GM21423 (cell line): ENCODE data around the gene SSC5D.
A peak's percentile ranks its signal among the peaks of the same experiment; 100 is the strongest.

Source experiments
- ATAC-seq: cut with Tn5 transposase; IDR thresholded peaks from one replicate; pipeline ENCODE4 v1.9.1; 2021; ENCODE audit warnings: mild to moderate bottlenecking, moderate library complexity; ENCODE audit not compliant: unreplicated experiment

The SSC5D gene

DNA sequence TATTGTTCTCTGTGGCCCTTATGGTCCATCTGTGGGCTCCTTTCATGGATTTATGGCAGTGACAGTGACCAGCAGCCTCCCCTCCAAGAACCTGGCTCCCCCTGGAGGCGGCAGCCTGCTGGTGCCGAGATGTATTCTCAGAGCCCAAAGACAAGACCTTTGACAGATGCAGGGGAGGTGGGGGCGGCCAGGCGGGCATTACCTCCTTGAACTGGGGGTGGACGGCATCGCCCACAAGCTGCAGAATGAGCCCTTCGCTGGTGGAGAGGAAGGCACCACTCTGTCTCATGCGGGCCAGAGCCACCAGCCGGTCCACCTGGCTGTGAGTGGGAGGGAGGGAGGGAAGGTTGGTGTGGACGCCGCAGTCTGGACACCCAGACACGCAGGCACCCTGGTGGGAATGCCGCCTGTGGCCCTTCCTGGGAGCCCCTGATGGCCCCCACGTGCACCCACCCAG is 33.4 kb upstream of the SSC5D start:
- no peak for ATAC-seq

DNA sequence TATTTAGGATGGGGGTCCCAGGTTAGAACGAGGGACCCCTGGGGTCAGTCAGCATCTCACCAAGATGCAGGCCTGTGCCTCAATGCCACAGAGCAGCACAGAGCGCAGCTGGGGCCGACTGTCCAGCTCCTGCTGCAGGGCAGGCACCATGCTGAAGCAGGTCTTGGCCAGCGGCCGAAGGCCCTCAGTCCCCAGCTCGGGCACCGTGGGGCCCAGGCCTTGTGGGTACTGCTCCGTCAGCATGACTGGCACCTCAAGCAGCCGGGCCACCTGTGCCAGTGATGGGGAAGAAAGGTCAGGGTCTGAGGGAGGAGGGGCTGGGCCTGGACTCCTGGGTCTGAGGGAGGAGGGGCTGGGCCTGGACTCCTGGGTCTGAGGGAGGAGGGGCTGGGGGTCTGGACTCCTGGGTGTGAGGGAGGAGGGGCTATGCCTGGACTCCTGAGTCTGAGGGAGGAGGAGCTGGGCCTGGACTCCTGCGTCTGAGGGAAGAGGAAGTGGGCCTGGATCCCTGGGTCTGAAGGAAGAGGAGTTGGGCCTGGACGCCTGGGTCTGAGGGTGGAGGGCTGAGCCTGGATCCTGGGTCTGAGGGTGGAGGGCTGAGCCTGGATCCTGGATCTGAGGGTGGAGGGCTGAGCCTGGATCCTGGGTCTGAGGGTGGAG is 32.5 kb upstream of the SSC5D start:
- ATAC-seq, result no peak

DNA sequence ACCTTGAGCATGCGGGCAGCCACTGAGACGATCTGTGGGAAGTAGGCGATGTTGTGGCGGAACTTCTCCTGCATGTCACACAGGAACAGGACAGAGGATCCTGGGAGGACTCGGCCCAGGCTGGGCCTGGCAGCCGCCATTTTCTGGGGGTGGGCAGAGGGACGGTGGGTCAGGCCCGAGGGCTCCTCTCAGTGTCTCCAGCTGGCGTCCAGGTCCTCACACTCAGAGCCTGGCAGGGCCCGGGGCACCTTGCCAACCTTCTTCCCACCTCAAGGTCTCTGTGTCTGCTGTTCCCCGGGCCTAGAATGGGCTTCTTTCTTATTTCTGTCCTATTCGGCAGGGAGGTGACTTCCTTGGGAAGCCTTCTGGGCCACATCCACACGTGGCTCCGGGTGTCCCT is 31.9 kb upstream of the SSC5D start:
- ATAC-seq, result no peak

DNA sequence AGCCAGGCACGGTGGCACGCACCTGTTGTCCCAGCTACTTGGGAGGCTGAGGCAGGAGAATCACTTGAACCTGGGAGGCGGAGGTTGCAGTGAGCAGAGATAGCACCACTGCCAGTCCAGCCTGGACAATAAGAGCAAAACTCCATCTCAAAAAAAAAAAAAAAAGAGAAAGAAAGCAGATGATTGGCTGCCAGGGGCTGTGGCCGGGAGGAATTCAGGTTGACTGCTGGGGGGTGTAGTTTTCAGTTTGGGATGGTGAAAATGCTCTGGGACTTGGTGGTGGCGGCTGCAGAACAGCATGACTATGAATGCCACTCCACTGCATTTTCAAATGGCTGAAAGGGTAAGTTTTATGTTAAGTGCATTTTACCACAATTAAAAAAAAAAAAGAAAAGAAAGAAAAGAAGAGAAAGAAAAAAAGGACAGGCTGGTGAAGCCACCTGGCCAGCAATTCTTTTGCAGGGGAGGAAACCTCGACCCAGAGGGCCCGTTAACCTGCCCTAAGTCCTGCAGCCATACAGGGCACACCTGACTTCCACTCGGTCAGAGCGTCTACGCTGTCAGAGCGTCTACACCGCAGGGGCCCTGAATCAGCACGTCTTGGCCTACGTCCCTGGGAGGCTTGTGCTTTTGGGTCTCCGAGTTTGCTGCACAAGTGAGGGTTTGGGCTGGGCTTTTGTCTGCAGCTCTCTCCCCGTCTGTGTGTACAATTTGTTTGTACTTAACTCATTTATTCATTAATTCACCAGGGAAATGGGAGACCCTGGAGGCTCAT is 30.4 kb upstream of the SSC5D start:
- ATAC-seq, result no peak

DNA sequence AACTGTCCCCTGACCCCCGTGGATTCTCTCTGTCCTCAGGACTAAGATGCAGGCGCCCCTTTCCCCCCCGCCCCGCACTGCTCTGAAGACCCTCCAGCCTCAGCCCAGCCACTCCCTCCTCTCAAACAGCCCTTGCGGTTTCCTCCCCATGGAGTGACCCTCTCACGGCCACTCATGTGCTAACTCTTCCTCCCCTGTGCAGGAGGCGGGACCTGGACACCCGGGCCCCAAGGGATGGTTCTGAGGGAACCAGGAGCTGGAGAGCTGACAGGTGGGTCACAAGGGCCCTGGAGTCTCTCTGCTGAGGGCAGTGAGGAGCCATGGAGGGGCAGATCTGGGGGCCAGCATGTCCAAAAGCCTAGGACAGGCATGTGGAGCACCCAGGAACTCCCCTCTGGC is 28.7 kb upstream of the SSC5D start:
- ATAC-seq, result no peak

DNA sequence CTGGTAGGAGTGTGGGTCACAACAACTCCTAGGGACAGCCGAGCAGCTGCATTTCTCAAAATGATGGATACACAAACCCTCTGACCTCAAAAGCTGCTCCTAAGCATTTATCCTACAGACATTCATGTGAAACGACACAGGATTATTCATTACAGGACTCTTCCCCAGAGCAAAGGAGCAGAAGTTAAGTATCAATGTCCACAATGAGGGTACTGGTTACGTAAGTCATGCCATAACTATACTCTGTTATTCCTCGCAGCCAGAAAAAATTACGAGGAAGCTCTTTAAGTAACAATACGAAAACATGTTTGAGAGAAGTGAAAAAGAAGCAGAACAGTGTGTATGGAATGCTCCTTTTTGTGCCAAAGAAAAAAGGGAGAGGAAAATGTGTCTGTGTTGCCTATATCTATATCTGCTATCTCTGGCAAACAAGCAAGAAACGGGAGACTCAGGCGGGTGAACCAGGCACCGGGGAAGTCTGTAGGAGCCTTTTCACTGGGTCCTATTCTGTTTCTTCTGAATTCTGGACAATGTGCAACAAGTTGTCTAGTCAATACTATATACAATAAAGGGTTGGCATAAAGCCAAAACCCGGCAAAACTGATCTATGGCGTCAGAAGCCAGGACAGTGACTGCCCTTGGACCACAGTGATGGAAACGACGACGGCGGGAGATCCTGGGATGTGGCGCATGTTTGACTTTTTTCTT is 28.1 kb upstream of the SSC5D start:
- ATAC-seq, result no peak

DNA sequence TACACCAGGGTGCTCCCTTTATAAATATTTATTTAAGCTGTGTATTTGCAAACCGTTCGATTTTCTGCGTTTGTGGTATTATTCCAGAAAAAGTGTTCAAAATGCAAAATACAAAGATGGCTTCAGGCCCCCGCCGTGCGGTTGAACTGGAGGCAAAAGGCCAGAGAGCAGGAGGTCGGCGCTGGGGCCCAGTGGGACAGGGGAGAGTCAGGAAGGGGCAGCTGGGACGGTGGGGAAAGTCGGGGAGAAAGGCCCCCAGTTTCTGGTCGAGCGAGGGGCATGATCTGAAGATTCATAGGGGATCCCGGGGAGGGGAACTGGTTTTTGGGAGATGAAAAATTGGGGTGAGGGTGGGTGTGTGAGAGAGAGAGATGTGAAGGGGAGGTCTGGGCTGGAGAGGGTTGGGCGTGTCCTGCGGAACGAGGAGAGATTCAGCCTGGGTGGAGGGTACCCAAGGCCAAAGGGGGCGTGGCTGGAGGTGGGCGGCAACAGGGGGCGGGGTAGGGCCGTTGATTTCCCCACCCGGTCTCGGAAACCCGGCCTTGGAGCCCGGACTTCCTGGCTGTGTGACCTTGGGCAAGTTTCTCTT is 27.5 kb upstream of the SSC5D start:
- no peak for ATAC-seq

DNA sequence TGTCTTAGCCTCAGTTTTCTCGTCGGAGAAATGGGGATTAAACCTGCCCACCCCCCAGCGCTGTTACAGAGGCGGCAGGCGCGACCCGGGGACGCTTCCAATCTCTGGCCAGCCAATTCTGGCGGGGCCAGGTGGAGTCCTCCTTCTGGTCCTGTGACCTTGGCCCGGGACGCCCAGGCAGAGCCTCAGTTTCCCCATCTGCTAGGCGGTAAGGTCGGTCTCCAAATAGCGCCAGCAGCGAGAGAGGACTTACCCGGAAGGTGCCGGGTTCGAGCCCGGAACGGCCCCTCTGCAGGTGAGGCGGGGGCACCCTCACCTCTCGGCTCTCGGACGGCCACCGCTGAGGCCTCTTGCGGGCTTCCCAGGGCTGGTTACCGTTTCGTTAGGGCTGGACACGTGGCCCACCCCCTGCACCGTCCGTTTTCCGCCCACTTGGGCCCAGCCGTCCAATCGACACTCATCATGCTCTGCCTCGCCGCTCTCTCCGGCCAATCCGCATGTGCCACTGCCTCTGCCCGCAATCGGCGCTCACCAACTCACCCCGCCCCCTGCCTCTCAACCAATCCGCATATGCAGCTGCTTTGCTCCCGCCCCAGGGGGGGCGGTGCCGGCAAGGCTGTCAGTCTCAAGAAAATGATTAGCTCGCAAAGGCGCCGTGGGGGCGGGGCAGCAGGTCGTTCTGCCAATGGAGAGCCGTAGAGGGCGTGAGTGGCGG is 26.8 kb upstream of the SSC5D start, which contains the start of gene ISOC2:
Gene ISOC2, minus strand, starts transcription at position 384 of the 715 bp plus-strand sequence. CDS start 5,156 bp downstream, outside the sequence.
- peak; percentile 92 for ATAC-seq

DNA sequence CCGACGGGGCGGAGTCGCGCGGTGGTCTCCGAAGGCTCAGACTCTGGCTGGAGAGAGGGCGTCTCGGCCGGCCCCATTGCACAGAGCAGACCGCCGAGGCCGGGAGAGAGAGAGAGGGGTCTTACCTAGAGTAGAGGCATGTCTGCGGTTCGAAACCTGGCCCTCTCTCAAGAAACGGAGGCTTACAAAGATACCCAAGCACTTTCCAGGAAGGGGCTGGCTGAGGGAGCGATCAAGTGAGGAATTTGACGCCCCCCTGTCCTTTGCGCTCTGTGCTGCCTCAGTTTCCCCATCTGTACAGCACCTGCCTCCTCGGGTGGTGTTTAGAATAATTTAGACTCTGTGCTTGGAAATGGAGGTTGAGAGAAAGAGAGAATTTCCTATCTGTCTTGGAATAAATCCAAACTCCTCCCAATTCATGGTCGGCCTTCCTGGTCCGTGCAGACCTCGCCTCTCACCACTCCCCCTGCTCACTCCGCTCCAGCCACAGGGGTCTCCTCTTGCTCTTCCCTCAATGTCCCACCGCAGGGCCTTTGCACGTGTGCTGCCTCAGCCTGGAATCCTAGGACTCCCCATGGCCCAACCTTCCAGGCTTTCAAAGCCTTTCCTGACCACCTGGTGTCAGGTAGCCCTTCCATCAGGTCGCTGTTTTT is 26.1 kb upstream of the SSC5D start:
- no peak for ATAC-seq

DNA sequence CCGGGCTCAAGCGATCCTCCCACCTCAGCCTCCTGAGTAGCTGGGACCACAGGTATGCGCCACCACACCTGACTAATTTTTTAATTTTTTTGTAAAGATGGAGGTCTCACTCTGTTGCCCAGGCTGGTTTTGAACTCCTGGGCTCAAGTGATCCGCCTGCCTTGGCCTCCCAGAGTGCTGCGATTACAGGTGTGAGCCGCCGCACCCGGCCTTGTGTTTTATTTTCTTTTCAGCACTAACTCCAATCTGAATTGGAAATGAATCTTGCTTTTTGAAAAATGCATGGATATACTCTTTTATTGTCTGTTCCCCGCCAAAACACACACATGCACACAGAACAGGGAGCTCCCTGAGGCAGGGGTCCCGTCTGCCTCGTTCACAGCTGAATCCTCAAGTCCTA is 25.5 kb upstream of the SSC5D start:
- ATAC-seq, result no peak

DNA sequence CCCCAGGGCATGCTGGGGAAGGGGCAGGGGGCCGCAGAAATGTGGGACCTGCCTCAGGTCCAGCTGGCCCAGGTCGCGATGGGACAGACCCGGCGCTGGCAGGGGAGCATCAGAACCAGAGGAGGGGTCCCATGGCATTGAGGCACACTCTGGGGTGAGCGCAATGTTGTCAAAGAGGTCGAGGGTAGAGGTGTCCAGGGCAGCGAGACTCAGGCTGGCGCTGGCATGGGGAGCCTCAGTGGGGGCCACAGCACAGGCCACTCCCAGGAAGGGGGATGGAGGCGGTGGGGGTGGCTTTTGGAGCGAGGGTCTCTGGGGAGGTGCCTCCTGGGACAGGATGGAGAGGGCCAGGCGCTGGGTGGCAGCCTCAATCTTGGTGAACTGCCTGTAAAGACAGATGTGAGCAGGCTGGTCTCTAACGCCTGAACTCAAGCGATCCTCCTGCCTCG is 24.6 kb upstream of the SSC5D start:
- ATAC-seq, result no peak

DNA sequence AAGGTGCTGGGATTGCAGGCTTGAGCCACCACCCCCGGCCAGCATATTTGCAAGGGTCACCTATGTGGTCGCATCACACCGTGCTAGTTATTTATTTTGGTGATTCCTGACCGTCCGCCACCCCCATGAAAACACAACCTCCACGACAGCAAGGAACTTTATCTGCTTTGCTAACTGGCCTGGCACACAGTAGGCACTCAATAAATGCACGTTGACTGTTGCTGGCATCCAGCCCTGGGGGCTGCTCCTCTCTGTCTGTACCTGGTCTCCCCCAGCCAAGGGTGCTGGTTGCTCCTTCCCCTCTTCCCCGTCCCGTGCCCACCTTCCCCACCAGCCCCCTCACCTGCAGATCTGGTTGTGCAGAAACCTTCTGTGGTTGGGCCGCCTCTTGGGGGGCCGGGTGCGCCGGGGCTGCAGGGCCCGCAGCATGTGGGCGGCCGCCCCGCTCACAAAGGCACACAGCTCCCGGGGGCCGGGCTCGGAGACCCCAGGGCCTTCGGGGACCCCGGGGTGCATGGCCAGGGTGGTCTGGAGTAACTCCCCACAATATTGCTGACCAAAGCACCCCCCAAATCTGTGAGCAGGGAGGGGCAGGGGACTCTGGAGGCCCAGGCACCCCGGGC is 24.1 kb upstream of the SSC5D start:
- no peak for ATAC-seq

DNA sequence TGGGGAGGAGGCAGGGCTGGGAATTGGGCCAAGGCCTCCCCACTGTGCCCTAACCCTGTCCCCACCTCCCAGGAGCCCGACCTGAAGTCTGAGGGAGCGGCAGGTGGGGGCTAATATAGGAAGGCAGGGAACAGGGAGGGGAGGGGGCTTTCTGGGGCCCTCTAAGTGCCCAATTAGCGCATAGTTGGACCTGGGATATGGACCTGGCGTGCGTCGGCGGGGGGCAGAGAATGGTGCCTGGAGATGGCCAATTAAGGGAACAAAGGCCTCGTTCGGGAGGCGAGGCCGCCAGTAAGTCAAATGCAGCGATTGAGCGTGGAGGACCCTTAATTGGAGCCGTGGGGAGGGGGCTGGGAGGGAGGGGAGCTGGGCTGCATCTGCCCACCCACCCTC is 23.6 kb upstream of the SSC5D start, which contains the start of gene C19orf85:
Gene C19orf85, minus strand, starts transcription at position 90 of the 393 bp plus-strand sequence. CDS start 197 bp downstream, outside the sequence.
- no peak for ATAC-seq

DNA sequence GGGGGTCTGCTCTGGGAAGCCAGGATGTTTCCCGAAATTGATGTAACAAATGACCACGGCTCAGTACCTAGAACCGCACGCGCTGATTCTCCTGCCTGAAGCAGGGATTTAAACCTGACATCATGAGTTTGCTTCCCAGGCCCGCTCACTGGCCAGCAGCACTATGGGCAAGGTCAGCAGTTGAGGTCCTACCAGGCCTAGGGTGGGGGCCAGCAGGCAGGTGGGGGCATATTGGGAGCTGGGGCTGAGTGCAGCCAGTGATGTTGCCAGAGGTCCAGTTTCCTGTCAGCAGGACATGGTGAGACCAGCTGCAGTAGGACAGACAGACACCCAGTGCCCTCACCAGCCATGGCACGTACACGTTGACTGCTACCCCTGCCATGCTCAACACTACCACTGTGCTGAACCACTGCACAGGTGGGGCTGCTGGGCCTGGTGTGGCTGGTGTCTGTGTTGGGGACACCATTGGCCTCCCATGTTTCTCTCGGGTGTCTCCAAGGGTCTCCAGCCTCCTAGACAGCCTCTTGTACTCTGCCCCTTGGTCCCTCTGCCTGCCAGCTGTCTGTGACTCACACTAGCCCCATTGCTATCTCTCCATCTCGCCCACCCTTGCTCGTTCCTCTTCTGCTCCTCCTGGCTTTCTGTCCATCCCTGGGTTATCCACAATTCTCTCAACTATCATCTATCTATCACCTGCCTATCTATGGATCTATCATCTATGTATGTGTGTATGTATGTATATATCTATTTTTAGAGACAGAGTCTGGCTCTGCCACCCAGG is 22.6 kb upstream of the SSC5D start:
- no peak for ATAC-seq

DNA sequence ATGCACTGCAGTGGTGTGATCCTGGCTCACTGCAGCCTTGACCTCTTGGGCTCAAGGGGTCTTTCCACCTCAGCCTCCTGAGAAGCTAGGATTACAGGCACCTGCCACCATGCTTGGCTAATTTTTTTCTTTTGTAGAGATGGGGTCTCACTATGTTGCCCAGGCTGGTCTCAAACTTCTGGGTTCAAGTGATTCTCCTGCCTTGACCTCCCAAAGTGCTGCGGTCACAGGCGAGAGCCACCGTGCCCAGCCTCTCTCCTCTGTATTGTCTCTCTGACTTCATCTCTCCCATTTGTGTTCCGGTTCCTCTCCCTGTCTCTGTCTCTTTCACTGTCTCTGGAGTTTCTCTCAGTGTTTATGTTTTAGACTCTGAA is 22.0 kb upstream of the SSC5D start:
- no peak for ATAC-seq

DNA sequence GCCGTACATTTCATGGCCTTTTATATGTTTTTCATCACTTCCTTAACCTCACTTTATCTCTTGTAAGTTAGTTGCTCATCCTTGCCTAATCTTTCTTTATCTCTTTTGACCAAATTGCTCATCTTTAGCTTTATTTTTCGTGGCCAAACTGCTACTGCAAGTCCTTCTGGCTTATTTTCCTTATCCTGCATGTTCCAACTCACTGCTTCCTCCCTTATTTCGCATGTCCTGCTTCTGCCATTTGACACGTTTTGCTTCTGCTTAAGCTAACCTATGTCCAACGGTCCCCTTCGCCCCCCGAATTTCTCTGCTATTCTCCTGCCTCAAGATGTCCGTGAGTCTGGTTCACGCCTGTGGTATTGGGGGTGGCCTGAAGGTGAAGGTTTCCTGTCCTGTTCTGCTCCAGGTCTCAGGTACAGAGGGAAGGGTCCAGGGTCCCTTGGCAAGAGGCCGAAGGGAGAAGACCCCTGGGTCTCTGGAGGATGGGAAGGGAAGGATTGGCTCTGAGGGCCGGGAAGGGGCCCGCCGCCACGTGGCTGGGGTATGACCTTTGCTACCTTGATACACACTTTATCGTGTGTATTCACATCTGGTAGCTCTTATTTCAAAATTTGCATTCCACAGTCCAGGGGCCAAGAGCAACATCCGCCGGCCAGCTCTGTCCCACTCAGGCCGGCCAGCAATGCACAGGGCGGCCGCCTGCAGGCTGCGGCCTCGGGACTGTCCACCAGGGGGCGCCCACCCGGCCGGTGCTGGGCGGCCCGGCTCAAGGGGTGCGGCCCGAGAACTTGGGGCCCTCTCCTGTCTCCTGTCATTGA is 20.8 kb upstream of the SSC5D start:
- ATAC-seq, result no peak

DNA sequence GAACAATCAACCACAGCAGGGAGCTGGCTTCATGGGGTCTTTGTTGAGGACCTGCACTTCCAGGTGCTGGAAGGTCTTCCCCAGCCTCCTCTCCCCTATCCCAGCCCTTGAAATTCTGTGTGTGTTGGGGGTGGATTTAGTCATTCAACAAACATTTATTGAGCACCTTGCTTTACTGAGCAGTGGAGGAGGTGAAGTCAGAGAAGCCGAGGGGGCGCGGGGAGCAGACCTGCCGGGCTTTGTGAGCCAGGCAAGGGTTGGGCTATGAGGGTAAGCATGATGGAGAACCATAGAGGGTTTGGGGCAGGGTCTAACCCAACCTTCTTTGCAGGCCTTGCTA is 20.2 kb upstream of the SSC5D start:
- ATAC-seq, result no peak

DNA sequence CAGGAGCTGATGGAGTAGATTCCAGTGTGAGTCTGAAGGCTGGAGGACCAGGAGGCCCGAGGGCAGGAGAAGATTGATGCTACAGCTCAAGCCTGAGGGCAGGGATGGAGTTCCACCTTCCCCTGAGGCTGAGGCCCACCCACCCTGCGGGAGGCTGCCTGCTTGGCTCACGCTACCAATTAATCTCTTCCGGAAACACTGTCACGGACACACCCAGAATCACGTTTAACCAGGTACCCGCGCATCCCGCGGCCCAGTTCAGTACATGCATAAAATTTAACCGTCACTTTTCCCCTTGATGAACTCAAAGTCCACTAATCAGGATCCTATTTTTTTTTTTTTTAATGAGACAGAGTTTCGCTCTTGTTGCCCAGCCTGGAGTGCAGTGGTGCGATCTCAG is 17.0 kb upstream of the SSC5D start:
- ATAC-seq, result no peak
